Endothelial cell of hepatic sinusoid (primary cell): ENCODE measurements around the gene CTTNBP2NL.
"Not testable (repeated sequence)": the region's sequence is repeated elsewhere in the genome, so short reads cannot be mapped to it uniquely, and the experiment has no call there.

Source experiments
- in situ Hi-C: cut with HindIII; loops from 2 replicates; pipeline ENCODE4 v1.10.0; 2017; ENCODE audit warnings: low sequenced_read_pairs

The CTTNBP2NL gene

GRCh38 chr1:112458756-112459155 is 62.7 kb downstream of the CTTNBP2NL start:
- in situ Hi-C loops: no loop called here

- in situ Hi-C loops: no loop called here
Measured at GRCh38 chr1:112460615-112461014, 64.6 kb downstream of the CTTNBP2NL start.

GRCh38 chr1:112461200-112461871 is 65.3 kb downstream of the CTTNBP2NL start:
- in situ Hi-C loops: no loop called here

DNA sequence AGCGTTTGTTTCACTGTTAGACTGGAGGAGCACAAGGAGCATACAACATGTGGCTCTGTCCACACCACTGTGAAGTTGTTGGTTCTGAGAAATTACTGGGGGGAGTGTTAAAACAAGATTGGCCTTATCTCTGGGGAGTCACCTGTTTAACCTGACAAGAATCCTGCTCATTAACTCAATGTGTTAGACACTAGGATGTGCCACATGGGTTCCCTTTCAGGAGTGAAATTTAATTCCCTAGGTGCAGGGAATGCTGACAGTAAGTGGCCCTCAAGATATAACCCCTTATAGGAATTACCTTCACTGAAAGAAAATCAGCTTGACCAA is 66.9 kb downstream of the CTTNBP2NL start:
- in situ Hi-C loops: no loop called here

GRCh38 chr1:112464501-112464900 is 68.5 kb downstream of the CTTNBP2NL start:
- in situ Hi-C loops: no loop called here

- in situ Hi-C loops: no loop called here
Measured at GRCh38 chr1:112465122-112465521, 69.1 kb downstream of the CTTNBP2NL start.

GRCh38 chr1:112466078-112466660 is 70.2 kb downstream of the CTTNBP2NL start:
- in situ Hi-C loops: no loop called here

- in situ Hi-C loops: not testable (repeated sequence)
Measured at GRCh38 chr1:112470324-112470723, 74.3 kb downstream of the CTTNBP2NL start.

DNA sequence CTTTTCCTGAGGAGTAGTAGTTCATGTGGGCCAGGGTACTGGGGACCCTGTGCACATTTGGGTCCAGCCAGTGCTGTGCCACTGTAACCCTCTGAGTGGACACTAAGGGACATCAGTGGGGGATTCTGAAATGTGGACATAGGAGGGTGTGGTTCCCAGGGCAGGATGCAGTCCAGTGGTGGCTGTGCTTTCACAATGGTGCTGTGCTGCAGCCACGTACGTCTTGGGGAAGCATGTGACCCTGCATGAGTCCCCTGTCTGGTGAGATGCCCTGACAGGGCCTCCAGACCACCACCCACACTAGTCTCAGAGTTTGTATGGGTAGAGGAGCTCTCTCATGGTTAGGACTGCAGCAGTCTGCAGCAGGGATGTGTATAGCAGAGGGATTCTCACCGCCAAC is 75.0 kb downstream of the CTTNBP2NL start:
- in situ Hi-C loops: no loop called here

- in situ Hi-C loops: no loop called here
Measured at GRCh38 chr1:112472142-112472541, 76.1 kb downstream of the CTTNBP2NL start.

DNA sequence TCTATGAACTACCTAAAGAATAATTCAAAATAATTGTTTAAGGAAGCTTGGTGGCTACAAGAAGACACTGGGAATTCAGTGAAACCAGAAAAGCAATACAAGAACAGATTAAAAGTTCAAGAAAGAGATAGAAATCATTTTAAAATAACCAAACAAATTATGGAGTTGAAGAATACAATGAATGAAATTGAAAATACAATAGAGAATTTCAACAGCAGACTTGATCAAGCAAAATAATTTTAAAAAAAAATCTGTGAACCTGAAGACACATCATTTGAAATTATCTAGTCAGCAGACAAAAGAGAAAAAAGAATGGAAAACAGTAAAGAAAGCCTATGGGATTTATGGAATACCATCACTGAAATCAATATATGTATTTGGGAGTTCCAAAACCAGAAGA is 81.5 kb downstream of the CTTNBP2NL start:
- in situ Hi-C loops: no loop called here

GRCh38 chr1:112478314-112478713 is 82.3 kb downstream of the CTTNBP2NL start:
- in situ Hi-C loops: no loop called here

GRCh38 chr1:112486063-112486462 is 90.0 kb downstream of the CTTNBP2NL start:
- in situ Hi-C loops: not testable (repeated sequence)

- in situ Hi-C loops: not testable (repeated sequence)
Measured at GRCh38 chr1:112487686-112488085, 91.7 kb downstream of the CTTNBP2NL start.

GRCh38 chr1:112488141-112488540 is 92.1 kb downstream of the CTTNBP2NL start:
- in situ Hi-C loops: no loop called here

DNA sequence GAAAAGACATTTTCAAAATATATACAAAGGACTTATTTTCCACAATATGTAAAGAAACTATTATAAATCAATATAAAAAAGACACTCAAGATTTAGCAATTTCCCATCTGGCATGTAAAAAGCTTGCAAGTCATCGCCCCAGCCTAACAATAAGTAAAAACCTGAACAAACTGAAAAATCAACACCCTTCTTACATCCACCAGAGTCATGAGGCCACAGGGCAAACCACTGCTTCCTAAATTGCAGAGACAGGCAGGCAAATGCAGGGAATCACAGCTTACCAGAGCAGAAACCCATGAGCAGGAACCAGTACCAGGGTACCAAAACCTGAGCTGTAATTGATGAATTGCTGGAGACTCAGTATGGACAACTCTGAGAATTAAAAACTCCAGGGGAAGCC is 96.1 kb downstream of the CTTNBP2NL start:
- in situ Hi-C loops: no loop called here

DNA sequence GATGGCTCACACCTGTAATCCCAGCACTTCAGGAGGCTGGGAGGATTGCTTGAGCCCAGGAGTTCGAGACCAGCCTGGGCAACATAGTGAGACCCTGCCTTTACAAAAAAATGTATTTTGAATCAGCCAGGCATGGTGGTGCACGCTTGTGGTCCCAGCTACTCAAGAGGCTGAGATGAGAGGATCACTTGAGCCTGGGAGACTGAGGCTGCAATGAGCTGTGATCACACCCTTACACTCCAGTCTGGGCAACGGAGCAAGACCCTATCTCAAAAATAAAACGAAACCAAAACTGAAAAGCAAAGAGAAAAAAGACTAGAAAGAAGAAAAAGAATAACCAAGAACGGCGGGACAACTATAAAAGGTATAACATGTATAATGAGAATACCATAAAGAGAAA is 97.3 kb downstream of the CTTNBP2NL start:
- in situ Hi-C loops: no loop called here

- in situ Hi-C loops: no loop called here
Measured at GRCh38 chr1:112496290-112496689, 100.3 kb downstream of the CTTNBP2NL start.

DNA sequence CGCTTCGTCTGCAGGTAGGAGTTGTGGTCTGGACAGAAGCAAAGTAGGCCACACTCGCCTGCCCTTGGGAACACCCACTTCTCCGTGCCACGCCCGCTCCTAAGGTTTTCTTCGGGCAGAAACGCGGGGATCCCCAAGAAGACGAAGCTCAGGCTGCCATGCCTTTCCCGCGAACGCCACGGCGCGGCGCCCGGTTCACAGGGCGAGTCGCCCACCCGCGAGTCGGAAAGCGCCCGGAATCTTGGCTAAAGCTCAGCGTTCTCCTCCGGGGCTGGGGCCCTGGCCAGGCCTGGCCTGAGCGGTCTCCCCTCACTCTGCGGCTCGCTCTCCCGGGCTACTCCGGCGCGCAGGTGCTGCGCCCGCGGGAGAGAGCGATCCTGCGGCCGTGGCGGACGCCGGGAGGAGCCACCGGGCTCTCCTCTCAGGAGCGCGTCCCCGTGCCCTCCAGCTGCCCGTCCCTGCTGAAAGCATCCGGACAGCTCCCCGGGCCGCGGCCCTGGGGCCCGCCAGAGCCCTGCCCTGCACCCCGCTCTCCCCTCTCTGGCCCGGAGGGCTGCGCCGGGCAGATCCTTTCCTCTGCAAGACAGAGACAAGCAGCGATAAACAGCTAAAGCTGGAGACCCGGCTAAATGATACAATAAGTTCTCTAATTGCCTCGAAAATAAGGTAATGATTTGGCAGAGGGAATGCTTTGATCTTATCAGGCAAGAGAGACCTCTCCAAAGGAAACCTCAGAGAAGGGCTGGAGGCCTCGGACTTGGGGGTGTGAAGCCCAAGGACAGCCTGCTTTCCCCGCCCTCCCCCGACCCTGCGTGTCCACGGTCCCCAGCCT is 106.0 kb downstream of the CTTNBP2NL start:
- in situ Hi-C loops: no loop called here

GRCh38 chr1:112502826-112503225 is 106.8 kb downstream of the CTTNBP2NL start:
- in situ Hi-C loops: no loop called here

- in situ Hi-C loops: no loop called here
Measured at GRCh38 chr1:112504001-112504660, 108.1 kb downstream of the CTTNBP2NL start.
